Neural progenitor cell (in vitro differentiated cells): Measurements from ENCODE around the gene SIAH3. TPM values are rescaled to one million over a fixed set of nuclear protein-coding genes. Genes with fewer than 3 reads are reported as not detected.

Experiments used
- DNase-seq: peaks from one replicate; pipeline ENCODE4 v3.0.0-alpha.2; 2016; ENCODE audit warnings: low spot score
- H2AFZ ChIP-seq: fragments of 200-600 bp; sonication (generic); replicated peaks from 2 replicates; pipeline ENCODE4 v1.6.1; 2016; ENCODE audit warnings: antibody characterized with exemption
- H3F3A ChIP-seq: fragments of 200-600 bp; sonication (generic); 2 replicates; pipeline ENCODE4 v1.6.1; 2016; ENCODE audit warnings: antibody characterized with exemption, low read depth
- H3K27ac ChIP-seq: fragments of 200-600 bp; sonication (generic); 2 replicates; pipeline ENCODE4 v1.5.1; 2016; ENCODE audit warnings: mild to moderate bottlenecking
- H3K27me3 ChIP-seq: fragments of 200-600 bp; sonication (generic); 2 replicates; pipeline ENCODE4 v1.6.1; 2016; ENCODE audit warnings: mild to moderate bottlenecking, moderate library complexity
- H3K36me3 ChIP-seq: fragments of 200-600 bp; sonication (generic); 2 replicates; pipeline ENCODE4 v1.5.1; 2016
- H3K4me1 ChIP-seq: fragments of 200-600 bp; sonication (generic); 2 replicates; pipeline ENCODE4 v1.6.1; 2016; ENCODE audit warnings: mixed run types
- H3K4me2 ChIP-seq: fragments of 200-600 bp; sonication (generic); 2 replicates; pipeline ENCODE4 v1.6.1; 2016
- H3K4me3 ChIP-seq: fragments of 200-600 bp; sonication (generic); 2 replicates; pipeline ENCODE4 v1.5.1; 2016
- H3K79me2 ChIP-seq: fragments of 200-600 bp; sonication (generic); 2 replicates; pipeline ENCODE4 v1.6.1; 2016; ENCODE audit warnings: low read depth
- H3K9ac ChIP-seq: fragments of 200-600 bp; sonication (generic); 2 replicates; pipeline ENCODE4 v1.6.1; 2016
- H3K9me3 ChIP-seq: fragments of 200-600 bp; sonication (generic); 2 replicates; pipeline ENCODE4 v1.5.1; 2016; ENCODE audit warnings: low read depth
- H4K20me1 ChIP-seq: fragments of 200-600 bp; sonication (generic); 2 replicates; pipeline ENCODE4 v1.6.1; 2016; ENCODE audit warnings: low read depth
- H3K27ac Mint-ChIP-seq: 3 replicates; pipeline ENCODE4 v1.8.0; 2021; ENCODE audit warnings: mixed read lengths
- H3K27me3 Mint-ChIP-seq: 2 replicates; pipeline ENCODE4 v1.8.0; 2022; ENCODE audit warnings: low read depth, mild to moderate bottlenecking, inconsistent platforms, moderate library complexity, mixed read lengths; ENCODE audit not compliant: insufficient read depth
- H3K36me3 Mint-ChIP-seq: 3 replicates; pipeline ENCODE4 v1.8.0; 2021; ENCODE audit warnings: mixed read lengths
- H3K4me1 Mint-ChIP-seq: 3 replicates; pipeline ENCODE4 v1.8.0; 2021; ENCODE audit warnings: mixed read lengths
- H3K4me3 Mint-ChIP-seq: 3 replicates; pipeline ENCODE4 v1.8.0; 2021; ENCODE audit warnings: mild to moderate bottlenecking, moderate library complexity, mixed read lengths
- H3K9me3 Mint-ChIP-seq: 3 replicates; pipeline ENCODE4 v1.8.0; 2020; ENCODE audit warnings: mixed read lengths
- EZH2 ChIP-seq: fragments of 200-600 bp; sonication (generic); IDR thresholded peaks from 2 replicates; pipeline ENCODE4 v1.6.1; 2017; ENCODE audit warnings: antibody characterized with exemption, mild to moderate bottlenecking, moderate library complexity
- EZH2phosphoT487 ChIP-seq: fragments of 200-600 bp; sonication (generic); IDR thresholded peaks from 2 replicates; pipeline ENCODE4 v1.6.1; 2017; ENCODE audit warnings: antibody characterized with exemption
- total RNA-seq: library from RNA; depleted of rRNA; stranded (reverse); fragments of >200 nt; gene quantifications from 2 replicates; pipeline ENCODE4 v1.2.3, GENCODE V29; 2015; ENCODE audit warnings: low replicate concordance
- TF ChIP-seq, protein P1 (sequence below): fragments of 200-600 bp; sonication (generic); IDR thresholded peaks from 2 replicates; pipeline ENCODE4 v1.5.1; 2017; ENCODE audit warnings: antibody characterized with exemption, mild to moderate bottlenecking

The SIAH3 gene
- total RNA-seq, 1 donor from 2014 or later, result not detected

GRCh38 chr13:45737571-45738017 lies 114.0 kb downstream of the SIAH3 start:
- H3K9me3 ChIP-seq, result no peaks in the 10 kb centered on the region
- H3K4me1 Mint-ChIP-seq, result peaks cover 13% of the 10 kb centered on the region
- H3K27ac Mint-ChIP-seq, result no peak overlapping the region
- no peak overlapping the region for H3K27ac ChIP-seq
- H3K9ac ChIP-seq, result no peak overlapping the region
- no peaks in the 10 kb centered on the region for H3K36me3 ChIP-seq
- no peak overlapping the region for H3K4me3 ChIP-seq
- TF ChIP-seq, protein P1, sequence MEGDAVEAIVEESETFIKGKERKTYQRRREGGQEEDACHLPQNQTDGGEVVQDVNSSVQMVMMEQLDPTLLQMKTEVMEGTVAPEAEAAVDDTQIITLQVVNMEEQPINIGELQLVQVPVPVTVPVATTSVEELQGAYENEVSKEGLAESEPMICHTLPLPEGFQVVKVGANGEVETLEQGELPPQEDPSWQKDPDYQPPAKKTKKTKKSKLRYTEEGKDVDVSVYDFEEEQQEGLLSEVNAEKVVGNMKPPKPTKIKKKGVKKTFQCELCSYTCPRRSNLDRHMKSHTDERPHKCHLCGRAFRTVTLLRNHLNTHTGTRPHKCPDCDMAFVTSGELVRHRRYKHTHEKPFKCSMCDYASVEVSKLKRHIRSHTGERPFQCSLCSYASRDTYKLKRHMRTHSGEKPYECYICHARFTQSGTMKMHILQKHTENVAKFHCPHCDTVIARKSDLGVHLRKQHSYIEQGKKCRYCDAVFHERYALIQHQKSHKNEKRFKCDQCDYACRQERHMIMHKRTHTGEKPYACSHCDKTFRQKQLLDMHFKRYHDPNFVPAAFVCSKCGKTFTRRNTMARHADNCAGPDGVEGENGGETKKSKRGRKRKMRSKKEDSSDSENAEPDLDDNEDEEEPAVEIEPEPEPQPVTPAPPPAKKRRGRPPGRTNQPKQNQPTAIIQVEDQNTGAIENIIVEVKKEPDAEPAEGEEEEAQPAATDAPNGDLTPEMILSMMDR, result peak; percentile 36
- TF ChIP-seq EZH2phosphoT487 (no peak), EZH2 (no peak)
- H3K9me3 Mint-ChIP-seq, result peaks cover 8% of the 10 kb centered on the region
- no peaks in the 10 kb centered on the region for H3K36me3 Mint-ChIP-seq
- H3K27me3 Mint-ChIP-seq, result no peaks in the 10 kb centered on the region
- H3K4me1 ChIP-seq, result peaks cover 17% of the 10 kb centered on the region
- no peak overlapping the region for H3K4me2 ChIP-seq
- no peak overlapping the region for H3K4me3 Mint-ChIP-seq
- no peak overlapping the region for H2AFZ ChIP-seq
- H4K20me1 ChIP-seq, result no peaks in the 10 kb centered on the region
- H3K79me2 ChIP-seq, result no peaks in the 10 kb centered on the region
- no peak for DNase-seq
- no peaks in the 10 kb centered on the region for H3K27me3 ChIP-seq
- H3F3A ChIP-seq, result no peaks in the 10 kb centered on the region

DNA sequence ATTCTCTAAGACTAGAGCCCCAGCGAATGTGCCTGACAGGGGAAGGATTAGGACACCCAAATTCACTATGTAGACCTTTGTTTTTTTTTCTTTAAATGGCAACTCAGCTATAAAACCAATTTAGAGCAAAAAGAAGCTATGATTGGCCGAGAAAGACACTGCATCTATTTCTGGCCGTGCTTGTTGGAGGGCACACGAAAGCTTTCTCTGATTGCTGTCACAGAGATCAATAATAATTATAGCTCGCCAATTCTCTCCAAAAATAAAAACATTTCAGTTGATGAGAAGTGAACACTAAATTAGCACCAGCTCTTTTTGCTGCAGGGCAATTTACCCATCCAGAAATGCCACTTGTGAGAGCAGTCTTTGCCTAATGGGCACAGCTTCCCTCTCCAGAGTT lies 118.2 kb downstream of the SIAH3 start:
- H3K4me2 ChIP-seq, result peak overlapping the region; percentile 2
- H3K27me3 ChIP-seq, result no peaks in the 10 kb centered on the region
- H3K4me3 ChIP-seq, result no peak overlapping the region
- no peak overlapping the region for H3K9ac ChIP-seq
- H3K27ac ChIP-seq, result no peak overlapping the region
- H3K36me3 ChIP-seq, result no peaks in the 10 kb centered on the region
- no peaks in the 10 kb centered on the region for H3K79me2 ChIP-seq
- H3K9me3 ChIP-seq, result no peaks in the 10 kb centered on the region
- Mint-ChIP-seq H3K27ac (no peak overlapping the region), H3K4me3 (no peak overlapping the region), H3K27me3 (peaks cover 2% of the 10 kb centered on the region), H3K36me3 (no peaks in the 10 kb centered on the region), H3K4me1 (peaks cover 7% of the 10 kb centered on the region), H3K9me3 (peaks cover 6% of the 10 kb centered on the region)
- H3K4me1 ChIP-seq, result peaks cover 8% of the 10 kb centered on the region
- DNase-seq, result no peak
- no peaks in the 10 kb centered on the region for H4K20me1 ChIP-seq
- H2AFZ ChIP-seq, result no peak overlapping the region
- H3F3A ChIP-seq, result no peaks in the 10 kb centered on the region
- TF ChIP-seq, protein P1, result no peak
- no peak for TF ChIP-seq EZH2phosphoT487
- no peak for TF ChIP-seq EZH2

DNA sequence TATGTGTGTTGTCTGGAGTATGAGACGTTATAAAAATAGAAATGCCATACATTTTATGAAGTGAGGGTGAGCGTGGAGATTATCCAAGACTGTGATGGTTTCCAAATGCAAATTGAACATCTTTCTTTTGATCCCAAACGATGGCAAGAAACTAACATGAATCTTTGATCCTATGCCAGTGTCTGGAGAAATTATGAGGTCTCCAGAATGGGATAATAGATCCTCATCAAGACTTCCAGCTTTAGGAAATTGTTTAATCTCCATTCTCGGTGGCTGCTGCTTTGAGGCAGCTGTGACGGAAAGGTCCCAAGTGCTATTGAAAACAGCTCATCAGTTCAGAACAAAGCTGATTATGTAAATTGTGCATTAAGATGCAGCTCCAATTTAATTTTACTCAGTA lies 118.6 kb downstream of the SIAH3 start:
- no peaks in the 10 kb centered on the region for H3K36me3 Mint-ChIP-seq
- Histone ChIP-seq H3K79me2 (no peaks in the 10 kb centered on the region), H3K4me1 (peaks cover 8% of the 10 kb centered on the region), H4K20me1 (no peaks in the 10 kb centered on the region), H3K9ac (no peak overlapping the region), H3F3A (no peaks in the 10 kb centered on the region), H3K9me3 (no peaks in the 10 kb centered on the region), H3K27ac (no peak overlapping the region), H3K4me2 (peak overlapping the region; percentile 2), H3K27me3 (no peaks in the 10 kb centered on the region), H3K4me3 (no peak overlapping the region), H2AFZ (no peak overlapping the region), H3K36me3 (no peaks in the 10 kb centered on the region)
- peaks cover 5% of the 10 kb centered on the region for H3K4me1 Mint-ChIP-seq
- TF ChIP-seq, protein P1, result no peak
- TF ChIP-seq EZH2, result no peak
- no peak for TF ChIP-seq EZH2phosphoT487
- peaks cover 2% of the 10 kb centered on the region for H3K27me3 Mint-ChIP-seq
- DNase-seq, result no peak
- no peak overlapping the region for H3K4me3 Mint-ChIP-seq
- peaks cover 6% of the 10 kb centered on the region for H3K9me3 Mint-ChIP-seq
- no peak overlapping the region for H3K27ac Mint-ChIP-seq
